WI38 (cell line): Measurements from ENCODE around the gene POLD4.
A peak's percentile ranks its signal among the peaks of the same experiment; 100 is the strongest.
"Not testable (repeated sequence)": the region's sequence is repeated elsewhere in the genome, so short reads cannot be mapped to it uniquely, and the experiment has no call there.

ENCODE experiments used
- H3K4me3 ChIP-seq: 2 replicates; pipeline ENCODE4 v1.5.1; 2011; ENCODE audit warnings: low read depth, mild to moderate bottlenecking, control low read depth, low read length
- TF ChIP-seq, protein P1 (sequence below): IDR thresholded peaks from 2 replicates; pipeline ENCODE4 v1.5.1; 2012; ENCODE audit warnings: low read depth, mild to moderate bottlenecking, control low read depth, low read length

The POLD4 gene

DNA sequence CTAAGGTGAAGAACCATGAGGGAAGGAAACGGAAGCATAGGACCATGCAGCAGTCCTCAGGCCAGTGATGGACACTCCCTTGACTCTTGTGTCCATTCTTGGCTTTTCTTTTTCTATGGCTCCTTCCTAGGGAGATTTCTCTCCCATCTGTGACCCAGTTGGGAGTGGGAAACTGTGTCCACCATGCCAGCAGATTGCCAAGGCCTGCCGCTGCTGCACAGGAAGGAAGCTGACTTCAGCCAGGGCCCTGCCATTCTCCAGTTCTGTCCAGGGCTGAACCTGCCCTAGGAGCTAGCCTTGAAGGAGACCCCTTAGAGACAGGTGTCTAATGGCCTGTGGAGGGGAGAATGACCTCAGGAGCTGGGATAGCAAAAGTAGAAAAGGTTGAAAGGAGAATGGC lies 32.7 kb downstream of the POLD4 start:
- TF ChIP-seq, protein P1, sequence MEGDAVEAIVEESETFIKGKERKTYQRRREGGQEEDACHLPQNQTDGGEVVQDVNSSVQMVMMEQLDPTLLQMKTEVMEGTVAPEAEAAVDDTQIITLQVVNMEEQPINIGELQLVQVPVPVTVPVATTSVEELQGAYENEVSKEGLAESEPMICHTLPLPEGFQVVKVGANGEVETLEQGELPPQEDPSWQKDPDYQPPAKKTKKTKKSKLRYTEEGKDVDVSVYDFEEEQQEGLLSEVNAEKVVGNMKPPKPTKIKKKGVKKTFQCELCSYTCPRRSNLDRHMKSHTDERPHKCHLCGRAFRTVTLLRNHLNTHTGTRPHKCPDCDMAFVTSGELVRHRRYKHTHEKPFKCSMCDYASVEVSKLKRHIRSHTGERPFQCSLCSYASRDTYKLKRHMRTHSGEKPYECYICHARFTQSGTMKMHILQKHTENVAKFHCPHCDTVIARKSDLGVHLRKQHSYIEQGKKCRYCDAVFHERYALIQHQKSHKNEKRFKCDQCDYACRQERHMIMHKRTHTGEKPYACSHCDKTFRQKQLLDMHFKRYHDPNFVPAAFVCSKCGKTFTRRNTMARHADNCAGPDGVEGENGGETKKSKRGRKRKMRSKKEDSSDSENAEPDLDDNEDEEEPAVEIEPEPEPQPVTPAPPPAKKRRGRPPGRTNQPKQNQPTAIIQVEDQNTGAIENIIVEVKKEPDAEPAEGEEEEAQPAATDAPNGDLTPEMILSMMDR: no peak
- H3K4me3 ChIP-seq: no peak overlapping the region

- TF ChIP-seq, protein P1: no peak
- no peak overlapping the region for H3K4me3 ChIP-seq
These were observed 33.3 kb downstream of the POLD4 start for GRCh38 chr11:67320011-67320410.

DNA sequence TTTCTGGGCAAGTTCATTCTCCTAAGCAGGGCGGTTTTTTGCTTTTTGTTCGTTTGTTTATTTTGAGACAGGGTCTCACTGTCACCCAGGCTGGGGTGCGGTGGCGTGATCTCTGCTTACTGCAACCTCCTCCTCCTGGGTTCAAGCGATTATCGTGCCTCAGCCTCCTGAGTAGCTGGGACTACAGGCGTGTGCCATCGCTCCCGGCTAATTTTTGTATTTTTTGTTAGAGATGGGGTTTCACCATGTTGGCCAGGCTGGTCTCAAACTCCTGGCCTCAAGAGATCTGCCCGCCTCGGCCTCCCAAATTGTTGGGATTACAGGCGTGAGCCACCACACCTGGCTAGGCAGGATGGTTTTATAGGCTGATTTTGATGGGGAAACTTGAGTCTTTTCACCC lies 34.5 kb downstream of the POLD4 start:
- not testable (repeated sequence) for H3K4me3 ChIP-seq

- peak overlapping the region; percentile 77 for H3K4me3 ChIP-seq
- TF ChIP-seq, protein P1: no peak
These were observed 35.3 kb downstream of the POLD4 start for GRCh38 chr11:67317888-67318555.

- TF ChIP-seq, protein P1: peak; percentile 84
- peak overlapping the region; percentile 77 for H3K4me3 ChIP-seq
These were observed 36.0 kb downstream of the POLD4 start for GRCh38 chr11:67317205-67317887.

DNA sequence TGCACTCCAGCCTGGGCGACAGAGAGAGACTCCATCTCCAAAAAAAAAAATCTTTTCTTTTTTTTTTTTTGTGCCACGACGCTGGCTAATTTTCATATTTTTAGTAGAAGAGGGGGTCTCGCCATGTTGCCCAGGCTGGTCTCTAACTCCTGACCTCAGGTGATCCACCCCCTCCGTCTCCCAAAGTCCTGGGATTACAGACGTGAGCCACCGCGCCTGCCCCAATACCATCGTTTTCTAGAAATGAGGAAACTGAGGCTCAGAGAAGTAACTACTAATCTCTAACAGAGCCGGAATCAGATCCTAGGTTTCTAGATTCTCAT lies 36.5 kb downstream of the POLD4 start:
- H3K4me3 ChIP-seq: peak overlapping the region; percentile 77
- TF ChIP-seq, protein P1: no peak

- H3K4me3 ChIP-seq: no peak overlapping the region
- TF ChIP-seq, protein P1: no peak
These were observed 37.9 kb downstream of the POLD4 start for GRCh38 chr11:67315325-67315909.

DNA sequence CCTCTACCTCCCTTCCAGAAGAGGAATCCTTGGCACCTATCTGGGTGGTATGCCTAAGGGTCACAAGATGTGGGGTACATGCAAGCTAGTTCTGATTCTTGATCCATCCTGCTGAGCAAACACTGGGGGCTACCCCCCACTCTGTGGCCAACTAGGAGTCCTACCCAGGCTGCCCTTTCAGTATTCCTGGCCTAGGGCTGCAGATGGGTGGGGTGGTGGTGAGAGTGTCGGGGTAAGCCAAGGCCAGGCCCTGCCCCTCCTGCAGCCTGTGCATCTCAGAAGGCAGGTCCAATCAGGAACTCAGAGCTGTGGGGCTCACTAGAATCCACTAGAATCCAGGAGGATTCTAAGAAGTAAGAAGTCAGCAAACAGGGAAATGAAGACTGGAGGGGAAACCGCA lies 39.1 kb downstream of the POLD4 start:
- TF ChIP-seq, protein P1: no peak
- H3K4me3 ChIP-seq: no peak overlapping the region
